Esophagus muscularis mucosa (tissue), 4 donors: ENCODE measurements around the gene YARS1. TPM values are rescaled to one million over a fixed set of nuclear protein-coding genes. Genes with fewer than 3 reads are reported as not detected.

Source experiments
- DNase-seq: peaks from one replicate; pipeline ENCODE4 v3.0.0-alpha.2; 2017; ENCODE audit errors: extremely low spot score
- H3K27ac ChIP-seq, 4 donors: fragments of 200-600 bp; sonication (generic); replicated peaks in 1 of 4; 1 replicate in 3 of 4; 2 replicates in 1 of 4; pipeline ENCODE4 v1.5.1; 2016 to 2019; ENCODE audit warnings: mild to moderate bottlenecking in 1 of 4
- H3K27me3 ChIP-seq, 4 donors: fragments of 200-600 bp; sonication (generic); one replicate each; pipeline versions ENCODE4 v1.5.1 to v1.6.0; 2016 to 2019
- H3K36me3 ChIP-seq, 4 donors: fragments of 200-600 bp; sonication (generic); one replicate each; pipeline ENCODE4 v1.5.1; 2016 to 2019
- H3K4me1 ChIP-seq, 4 donors: fragments of 200-600 bp; sonication (generic); one replicate each; pipeline ENCODE4 v1.5.1; 2016 to 2019
- H3K4me3 ChIP-seq, 4 donors: fragments of 200-600 bp; sonication (generic); 1 replicate in 2 of 4; 2 replicates in 2 of 4; pipeline ENCODE4 v1.5.1; 2016 to 2019; ENCODE audit warnings: mild to moderate bottlenecking in 4 of 4, moderate library complexity in 1 of 4
- H3K9me3 ChIP-seq, 4 donors: fragments of 200-600 bp; sonication (generic); 1 replicate in 3 of 4; 2 replicates in 1 of 4; pipeline ENCODE4 v1.5.1; 2016 to 2019
- EP300 ChIP-seq: sonication (generic); formaldehyde crosslinking; IDR thresholded peaks from one replicate; pipeline ENCODE4 v1.6.1; 2017; ENCODE audit warnings: antibody characterized with exemption
- POLR2A ChIP-seq: fragments of 450-650 bp; IDR thresholded peaks from one replicate; pipeline ENCODE4 v1.6.1; 2017; ENCODE audit warnings: antibody characterized with exemption, moderate library complexity, mild to moderate bottlenecking, low read depth
- POLR2AphosphoS5 ChIP-seq, 2 donors: sonication (generic); formaldehyde crosslinking; IDR thresholded peaks; one replicate each; pipeline ENCODE4 v1.6.1; 2017; ENCODE audit warnings: antibody characterized with exemption in 2 of 2
- WGBS: methylation state at CpG from one replicate; pipeline ENCODE4 v1.1.5; 2018; 5-methylcytosine and 5-hydroxymethylcytosine counted together
- intact Hi-C: fragments of 100-400 bp; cut with DNase I; formaldehyde crosslinking; loops from one replicate; pipeline ENCODE4 v1.15.1; 2023
- total RNA-seq, 4 donors: library from RNA; depleted of rRNA; stranded (reverse); fragments of >200 nt; gene quantifications; one replicate each; pipeline versions ENCODE4 v1.1.0 to v1.2.1, GENCODE V29; 2016
- TF ChIP-seq, protein P1 (sequence below), 3 experiments: fragments of 200-600 bp in 2 of 3; fragments of 450-650 bp in 1 of 3; sonication (generic) in 2 of 3; IDR thresholded peaks; one replicate each; pipeline ENCODE4 v1.5.1; 2017 to 2019; ENCODE audit warnings: antibody characterized with exemption in 3 of 3, mild to moderate bottlenecking in 2 of 3, moderate library complexity in 1 of 3

YARS1 gene
- total RNA-seq, 4 donors from 2014 or later = 34.1 to 55.7 (median 38.8) TPM

DNA sequence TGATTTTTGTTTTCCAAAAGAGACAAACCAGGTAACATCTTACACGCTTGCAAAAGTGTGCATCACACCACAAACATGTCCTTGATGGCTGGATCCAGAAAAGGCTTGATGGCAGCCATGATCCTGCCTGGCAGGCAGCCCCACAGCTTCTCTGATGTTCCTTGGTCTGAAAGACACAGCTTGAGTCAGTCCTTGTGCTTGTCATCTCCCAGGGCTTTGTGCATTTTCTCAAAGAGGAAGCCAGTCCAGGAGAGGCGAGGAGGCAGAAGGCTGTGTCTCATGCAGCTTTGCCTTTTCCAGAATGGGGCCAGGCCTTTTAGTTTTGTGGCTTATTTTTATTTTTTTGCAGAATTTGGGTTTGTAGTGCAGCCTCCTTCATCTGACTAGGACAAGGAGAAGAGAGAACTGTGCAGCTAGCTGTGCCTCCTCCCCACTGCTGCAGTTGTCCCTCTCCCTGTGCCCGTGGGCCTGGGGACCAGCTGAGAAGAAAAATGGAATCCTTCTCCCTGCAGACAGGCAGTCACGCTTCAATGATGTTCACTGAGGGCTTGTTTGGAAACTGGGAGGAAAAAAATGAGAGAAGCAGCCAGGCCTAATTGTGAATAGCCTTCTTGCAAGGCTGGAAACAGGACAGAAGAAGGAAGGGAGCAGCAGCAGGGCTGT, 46.2 kb upstream of the YARS1 start:
- intact Hi-C loops = no loop called here
- WGBS = 84% methylated on average over 4 of the region's 4 CpGs
- Histone ChIP-seq H3K27ac (no peak overlapping the region), H3K36me3 (peaks cover 4 to 39% (median 31%) of the 10 kb centered on the region in 4 donors), H3K4me3 (no peak overlapping the region), H3K27me3 (no peaks in the 10 kb centered on the region), H3K9me3 (no peaks in the 10 kb centered on the region), H3K4me1 (peaks cover 20 to 39% (median 35%) of the 10 kb centered on the region in 4 donors)
- DNase-seq = no peak
- no peak for TF ChIP-seq POLR2A
- no peak for TF ChIP-seq POLR2AphosphoS5 (IDR thresholded peaks at IDR 0.05)
- TF ChIP-seq, protein P1, sequence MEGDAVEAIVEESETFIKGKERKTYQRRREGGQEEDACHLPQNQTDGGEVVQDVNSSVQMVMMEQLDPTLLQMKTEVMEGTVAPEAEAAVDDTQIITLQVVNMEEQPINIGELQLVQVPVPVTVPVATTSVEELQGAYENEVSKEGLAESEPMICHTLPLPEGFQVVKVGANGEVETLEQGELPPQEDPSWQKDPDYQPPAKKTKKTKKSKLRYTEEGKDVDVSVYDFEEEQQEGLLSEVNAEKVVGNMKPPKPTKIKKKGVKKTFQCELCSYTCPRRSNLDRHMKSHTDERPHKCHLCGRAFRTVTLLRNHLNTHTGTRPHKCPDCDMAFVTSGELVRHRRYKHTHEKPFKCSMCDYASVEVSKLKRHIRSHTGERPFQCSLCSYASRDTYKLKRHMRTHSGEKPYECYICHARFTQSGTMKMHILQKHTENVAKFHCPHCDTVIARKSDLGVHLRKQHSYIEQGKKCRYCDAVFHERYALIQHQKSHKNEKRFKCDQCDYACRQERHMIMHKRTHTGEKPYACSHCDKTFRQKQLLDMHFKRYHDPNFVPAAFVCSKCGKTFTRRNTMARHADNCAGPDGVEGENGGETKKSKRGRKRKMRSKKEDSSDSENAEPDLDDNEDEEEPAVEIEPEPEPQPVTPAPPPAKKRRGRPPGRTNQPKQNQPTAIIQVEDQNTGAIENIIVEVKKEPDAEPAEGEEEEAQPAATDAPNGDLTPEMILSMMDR (IDR thresholded peaks at IDR 0.05) = no peak
- TF ChIP-seq EP300 = no peak

DNA sequence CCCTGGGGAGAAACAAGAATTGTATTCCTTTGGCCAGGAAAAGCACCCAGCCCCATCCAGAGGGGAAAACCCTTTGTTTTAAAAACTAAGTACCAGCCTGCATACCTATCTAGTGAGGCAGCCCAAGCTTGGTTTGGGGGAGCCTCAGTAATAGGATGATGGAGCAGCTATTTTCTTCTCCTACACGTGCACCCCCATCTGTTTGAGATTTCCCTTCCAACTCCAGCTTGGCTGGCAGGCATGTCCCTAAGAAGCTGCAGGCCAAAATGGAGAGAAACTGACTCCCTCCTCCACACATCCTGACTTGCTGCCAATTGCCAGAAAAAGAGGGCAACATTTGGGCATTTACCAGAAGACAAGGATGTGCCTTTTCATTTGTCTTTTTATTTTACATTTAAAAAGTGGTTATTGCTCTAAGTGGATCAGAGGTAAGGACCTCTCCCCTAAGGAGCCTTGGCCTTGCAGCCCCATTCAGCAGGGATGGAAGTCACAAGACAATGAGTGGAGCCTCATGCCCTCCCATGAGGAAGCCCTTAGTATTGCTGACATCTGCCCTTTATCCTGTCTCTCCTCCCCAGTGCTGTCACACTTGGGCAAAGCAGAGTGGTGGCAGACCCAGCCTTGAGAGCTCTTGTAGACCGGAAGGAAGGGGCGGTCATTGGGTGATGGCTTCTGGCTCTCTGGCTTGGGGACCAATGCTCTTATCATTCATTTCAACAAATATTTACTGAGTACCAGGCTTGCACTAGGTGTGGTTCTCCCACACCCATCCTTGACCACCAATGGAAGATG, 44.9 kb upstream of the YARS1 start:
- DNase-seq = no peak
- 65% methylated on average over 3 of the region's 3 CpGs for WGBS
- peaks cover 20 to 39% (median 35%) of the 10 kb centered on the region in 4 donors for H3K4me1 ChIP-seq
- H3K27ac ChIP-seq = no peak overlapping the region
- H3K27me3 ChIP-seq = no peaks in the 10 kb centered on the region
- no peaks in the 10 kb centered on the region for H3K9me3 ChIP-seq
- H3K4me3 ChIP-seq = no peak overlapping the region
- TF ChIP-seq, protein P1 (IDR thresholded peaks at IDR 0.05) = no peak
- no peak for TF ChIP-seq POLR2AphosphoS5 (IDR thresholded peaks at IDR 0.05)
- intact Hi-C loops = no loop called here
- peaks cover 2 to 48% (median 26%) of the 10 kb centered on the region in 4 donors for H3K36me3 ChIP-seq

DNA sequence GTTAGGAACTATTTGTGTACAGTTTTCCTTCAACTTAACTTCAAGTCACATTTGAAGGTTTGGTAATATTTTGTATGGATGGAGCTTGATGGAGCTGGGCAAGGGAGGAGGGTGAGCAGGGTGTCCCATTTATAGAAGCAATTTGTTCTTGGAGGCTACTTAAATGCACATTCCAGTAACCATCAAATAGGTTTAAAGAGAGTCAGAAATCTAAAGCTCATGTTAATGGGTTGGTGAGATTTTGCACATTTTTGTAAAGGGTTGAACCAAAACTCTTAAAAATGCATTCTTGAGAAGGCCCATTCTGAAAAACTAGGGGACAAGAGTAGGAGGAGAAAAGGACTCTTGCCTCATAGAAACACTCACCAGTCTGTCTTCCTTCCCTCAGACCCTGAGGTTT, 43.4 kb upstream of the YARS1 start:
- H3K9me3 ChIP-seq = no peaks in the 10 kb centered on the region
- intact Hi-C loops = no loop called here
- H3K4me1 ChIP-seq = peaks cover 17 to 30% (median 27%) of the 10 kb centered on the region in 4 donors
- no peak overlapping the region for H3K27ac ChIP-seq
- no peak overlapping the region for H3K4me3 ChIP-seq
- TF ChIP-seq, protein P1 (IDR thresholded peaks at IDR 0.05) = no peak
- TF ChIP-seq EP300 (no peak), POLR2A (no peak), POLR2AphosphoS5 (IDR thresholded peaks at IDR 0.05) (no peak)
- H3K27me3 ChIP-seq = no peaks in the 10 kb centered on the region
- no peak for DNase-seq
- peaks cover 17 to 64% (median 41%) of the 10 kb centered on the region in 4 donors for H3K36me3 ChIP-seq

DNA sequence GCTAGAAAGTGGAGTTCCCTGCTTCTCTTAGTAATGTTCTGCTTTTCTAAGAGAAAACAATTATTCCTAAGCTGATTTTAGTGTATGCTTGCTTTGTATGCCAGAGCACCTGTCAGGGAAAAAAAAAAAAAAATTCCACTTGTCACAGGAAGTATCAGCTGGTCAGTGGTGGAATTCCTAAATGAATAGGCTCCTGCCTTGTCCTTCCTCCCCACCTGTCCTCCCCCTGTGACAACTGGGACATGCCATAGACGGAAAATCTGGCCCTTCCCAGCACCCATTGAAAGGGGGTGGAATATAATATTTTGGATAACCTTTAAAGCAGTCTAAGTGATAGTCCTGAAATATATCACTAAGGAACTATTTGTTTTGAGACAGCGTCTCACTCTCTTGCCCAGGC, 42.8 kb upstream of the YARS1 start:
- 100% methylated on average over 2 of the region's 2 CpGs for WGBS
- TF ChIP-seq EP300 = no peak
- TF ChIP-seq POLR2AphosphoS5 (IDR thresholded peaks at IDR 0.05) = no peak
- TF ChIP-seq, protein P1 (IDR thresholded peaks at IDR 0.05) = no peak
- TF ChIP-seq POLR2A = no peak
- Histone ChIP-seq H3K27ac (no peak overlapping the region), H3K36me3 (peaks cover 23 to 70% (median 46%) of the 10 kb centered on the region in 4 donors), H3K9me3 (no peaks in the 10 kb centered on the region), H3K4me3 (no peak overlapping the region), H3K27me3 (no peaks in the 10 kb centered on the region), H3K4me1 (peaks cover 13 to 24% (median 21%) of the 10 kb centered on the region in 4 donors)
- intact Hi-C loops = no loop called here
- DNase-seq = no peak
